Germinal center (tissue), 1 donor: ENCODE measurements around the gene LSG1.
A peak's percentile ranks its signal among the peaks of the same experiment; 100 is the strongest.

Experiments
- DNase-seq: peaks from one replicate; pipeline ENCODE4 v3.0.0; 2012; ENCODE audit warnings: mixed read lengths, low spot score

LSG1 gene

GRCh38 chr3:194686816-194687637, 15.0 kb upstream of the LSG1 start:
- peak; percentile 51 for DNase-seq

- DNase-seq = no peak
Measured at GRCh38 chr3:194686414-194686815, 14.4 kb upstream of the LSG1 start.

- DNase-seq = peak; percentile 79
Measured at GRCh38 chr3:194685718-194686413, 13.9 kb upstream of the LSG1 start, which contains the start of gene FAM43A. Gene FAM43A, plus strand, starts transcription at chr3:194685883. Its CDS starts 944 bp downstream, at chr3:194686827.

GRCh38 chr3:194685065-194685717, 13.2 kb upstream of the LSG1 start:
- no peak for DNase-seq

- no peak for DNase-seq
Measured at GRCh38 chr3:194683380-194683779, 11.4 kb upstream of the LSG1 start.

GRCh38 chr3:194682694-194683310, 10.8 kb upstream of the LSG1 start:
- DNase-seq = peak; percentile 81

GRCh38 chr3:194682189-194682693, 10.2 kb upstream of the LSG1 start:
- DNase-seq = no peak

GRCh38 chr3:194680888-194681615, 9.1 kb upstream of the LSG1 start:
- no peak for DNase-seq

GRCh38 chr3:194676471-194676870, 4.5 kb upstream of the LSG1 start:
- DNase-seq = no peak

GRCh38 chr3:194675680-194676079, 3.7 kb upstream of the LSG1 start:
- DNase-seq = no peak

GRCh38 chr3:194675081-194675640, 3.2 kb upstream of the LSG1 start:
- no peak for DNase-seq

- DNase-seq = no peak
Measured at GRCh38 chr3:194673761-194674160, 1.8 kb upstream of the LSG1 start.

GRCh38 chr3:194672876-194673275, 885 bp upstream of the LSG1 start:
- no peak for DNase-seq

- DNase-seq = peak; percentile 57
Measured at GRCh38 chr3:194671511-194671899, 486 bp downstream of the LSG1 start.

- DNase-seq = no peak
Measured at GRCh38 chr3:194667363-194667762, 4.6 kb downstream of the LSG1 start.

- DNase-seq = no peak
Measured at GRCh38 chr3:194664857-194665256, 7.1 kb downstream of the LSG1 start.

GRCh38 chr3:194661946-194662345, 10.0 kb downstream of the LSG1 start:
- DNase-seq = no peak

GRCh38 chr3:194661374-194661773, 10.6 kb downstream of the LSG1 start:
- DNase-seq = no peak

GRCh38 chr3:194659778-194660177, 12.2 kb downstream of the LSG1 start:
- no peak for DNase-seq

GRCh38 chr3:194658477-194659242, 13.3 kb downstream of the LSG1 start:
- DNase-seq = no peak
